CD1c-positive myeloid dendritic cell (primary cell): ENCODE results near the gene SH3BP5L.
A peak's percentile ranks its signal among the peaks of the same experiment; 100 is the strongest.
"Not testable (repeated sequence)": the region's sequence is repeated elsewhere in the genome, so short reads cannot be mapped to it uniquely, and the experiment has no call there.

Experiments used
- DNase-seq: peaks from one replicate; pipeline ENCODE4 v3.0.0-alpha.2; 2016; ENCODE audit errors: extremely low spot score

Gene SH3BP5L

DNA sequence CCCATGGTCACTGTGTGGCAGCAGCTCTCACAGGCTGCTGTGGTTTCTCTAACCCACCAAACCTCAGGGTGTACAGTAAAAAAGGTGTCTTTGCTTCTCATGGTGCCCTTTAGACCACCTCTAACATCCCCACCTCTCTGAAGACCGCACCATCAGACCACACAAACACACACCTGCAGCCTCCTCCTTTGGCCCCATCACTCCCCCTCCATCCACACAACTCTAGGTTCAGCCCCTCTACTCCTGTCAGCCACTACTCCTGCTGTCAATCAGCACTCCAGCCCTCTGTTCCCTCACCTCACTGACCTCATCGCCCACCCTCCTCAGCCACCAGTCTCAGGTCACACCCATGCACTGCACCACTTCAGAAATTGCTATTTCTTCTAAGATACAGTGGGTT is 25.7 kb upstream of the SH3BP5L start:
- no peak for DNase-seq

DNA sequence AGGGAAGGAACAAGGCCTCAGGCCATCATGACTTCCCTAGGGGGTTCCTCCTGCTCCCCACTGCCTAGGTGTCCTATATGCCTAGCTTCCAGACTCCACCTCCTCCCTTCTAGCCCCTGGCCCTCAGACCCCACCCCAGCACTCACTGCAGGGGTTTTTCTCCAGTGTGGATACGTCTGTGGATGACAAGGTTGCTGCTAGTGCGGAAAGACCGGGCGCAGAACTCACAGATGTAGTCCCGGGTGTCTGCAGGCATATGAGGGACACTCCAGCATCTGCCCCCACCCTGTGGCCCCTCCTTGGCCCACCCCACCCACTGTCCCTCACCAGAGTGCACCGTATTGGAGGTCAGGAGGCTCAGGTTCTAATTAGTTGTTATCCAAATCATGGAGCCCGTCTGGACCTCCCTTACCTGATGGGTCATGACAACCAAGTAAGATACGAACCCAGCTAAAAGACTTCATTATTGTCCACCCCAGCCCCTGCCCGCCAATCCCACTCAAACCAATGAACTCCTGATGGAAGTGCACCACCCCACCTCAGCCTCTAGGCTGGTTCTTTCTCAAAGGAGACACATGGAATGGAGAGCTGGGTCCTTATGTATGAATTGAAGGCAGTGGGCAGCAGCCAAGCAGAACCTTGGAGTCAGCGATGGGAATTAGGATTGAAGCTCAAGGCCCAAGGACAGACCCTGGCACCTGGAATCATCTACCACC is 25.0 kb upstream of the SH3BP5L start:
- no peak for DNase-seq

DNA sequence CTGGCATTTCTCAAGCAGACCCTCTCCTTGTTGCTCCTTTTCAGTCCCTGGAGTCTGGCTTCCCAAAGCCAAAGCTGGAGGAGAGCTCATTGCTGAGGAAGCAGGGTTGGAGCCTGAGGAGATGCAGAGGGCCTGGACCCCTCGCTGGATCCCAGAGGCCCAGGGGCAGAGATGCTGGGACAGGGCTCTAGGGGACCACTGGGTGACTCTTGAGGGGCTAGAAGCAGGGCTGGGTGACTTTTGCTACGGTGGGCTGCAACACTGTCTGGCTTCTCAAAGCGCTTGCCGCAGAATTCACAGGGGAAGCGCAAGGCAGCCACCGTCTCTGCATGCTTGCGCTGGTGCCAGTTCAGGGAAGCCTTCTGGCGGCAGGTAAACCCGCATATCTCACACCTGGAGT is 24.4 kb upstream of the SH3BP5L start:
- DNase-seq: no peak

DNA sequence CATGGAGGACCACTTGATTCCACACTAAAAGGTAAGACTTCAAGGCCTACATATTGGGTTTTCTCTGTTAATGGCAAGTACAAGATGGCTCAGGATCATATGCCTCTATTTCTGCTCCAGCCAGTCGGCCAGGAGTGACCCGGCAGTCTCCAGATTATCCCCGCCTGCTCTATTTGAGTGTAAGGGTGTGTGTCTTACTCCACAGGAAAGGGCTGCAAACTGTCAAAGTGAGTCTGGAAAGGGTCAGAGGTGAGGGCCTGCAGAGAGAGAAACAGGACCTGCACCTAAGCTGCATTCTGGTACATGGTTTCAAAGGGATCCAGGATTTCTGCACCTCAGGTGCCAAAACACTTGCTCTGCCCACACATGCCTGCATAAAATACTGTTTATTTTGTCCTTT is 23.9 kb upstream of the SH3BP5L start:
- no peak for DNase-seq

DNA sequence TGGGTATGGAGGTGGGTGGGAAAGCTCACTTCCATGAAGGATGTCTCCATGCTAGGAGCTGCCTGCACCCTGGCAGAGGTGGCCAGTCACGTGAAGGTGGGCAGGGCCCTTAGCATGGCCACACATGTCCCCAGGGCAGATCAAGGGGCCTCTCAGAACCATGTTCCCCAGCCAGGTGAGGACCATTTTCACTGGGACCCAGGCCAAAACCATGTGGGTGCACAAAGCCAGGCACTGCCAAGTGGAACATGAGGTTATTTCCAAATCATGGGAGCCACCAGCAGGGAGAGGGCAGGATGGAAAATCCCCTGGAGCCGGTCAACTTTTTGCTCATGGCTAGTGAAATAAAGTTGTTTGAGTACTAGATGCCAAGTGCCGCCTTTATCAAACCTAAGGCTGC is 23.4 kb upstream of the SH3BP5L start:
- DNase-seq: no peak

DNA sequence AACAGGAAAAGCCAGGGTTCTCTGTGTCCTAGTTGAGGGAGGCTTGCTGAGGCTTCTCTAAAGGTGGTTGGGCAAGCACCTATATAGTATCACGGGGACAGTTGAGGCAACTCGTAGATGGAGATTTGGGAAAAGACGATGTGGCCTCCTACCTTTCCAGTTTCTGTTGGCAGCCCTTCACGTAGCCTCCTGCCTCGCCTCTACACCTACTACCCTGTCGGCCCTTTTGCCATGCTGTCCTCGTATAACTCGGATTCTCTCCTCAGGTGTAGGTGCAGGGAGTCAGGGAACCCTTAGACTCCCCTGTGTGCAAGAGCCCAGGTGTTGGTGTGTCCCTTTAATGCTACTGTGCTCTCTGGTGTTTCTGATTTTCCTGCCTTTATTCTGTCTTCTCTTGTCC is 22.9 kb upstream of the SH3BP5L start:
- no peak for DNase-seq

DNA sequence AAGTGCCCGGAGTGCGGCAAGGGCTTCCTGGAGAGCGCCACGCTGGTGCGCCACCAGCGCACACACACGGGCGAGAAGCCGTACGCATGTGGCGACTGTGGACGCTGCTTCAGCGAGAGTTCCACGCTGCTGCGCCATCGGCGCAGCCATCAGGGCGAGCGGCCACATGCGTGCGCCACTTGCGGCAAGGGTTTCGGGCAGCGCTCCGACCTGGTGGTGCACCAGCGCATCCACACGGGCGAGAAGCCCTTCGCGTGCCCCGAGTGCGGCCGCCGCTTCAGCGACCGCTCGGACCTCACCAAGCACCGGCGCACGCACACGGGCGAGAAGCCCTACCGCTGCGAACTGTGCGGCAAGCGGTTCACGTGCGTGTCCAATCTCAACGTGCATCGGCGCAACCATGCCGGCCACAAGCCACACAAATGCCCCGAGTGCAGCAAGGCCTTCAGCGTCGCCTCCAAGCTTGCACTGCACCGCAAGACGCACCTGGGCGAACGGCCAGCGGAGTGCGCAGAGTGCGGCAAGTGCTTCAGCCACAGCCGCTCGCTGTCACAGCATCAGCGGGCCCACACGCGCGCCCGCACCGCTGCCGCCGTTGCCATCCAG is 22.3 kb upstream of the SH3BP5L start:
- no peak for DNase-seq

DNA sequence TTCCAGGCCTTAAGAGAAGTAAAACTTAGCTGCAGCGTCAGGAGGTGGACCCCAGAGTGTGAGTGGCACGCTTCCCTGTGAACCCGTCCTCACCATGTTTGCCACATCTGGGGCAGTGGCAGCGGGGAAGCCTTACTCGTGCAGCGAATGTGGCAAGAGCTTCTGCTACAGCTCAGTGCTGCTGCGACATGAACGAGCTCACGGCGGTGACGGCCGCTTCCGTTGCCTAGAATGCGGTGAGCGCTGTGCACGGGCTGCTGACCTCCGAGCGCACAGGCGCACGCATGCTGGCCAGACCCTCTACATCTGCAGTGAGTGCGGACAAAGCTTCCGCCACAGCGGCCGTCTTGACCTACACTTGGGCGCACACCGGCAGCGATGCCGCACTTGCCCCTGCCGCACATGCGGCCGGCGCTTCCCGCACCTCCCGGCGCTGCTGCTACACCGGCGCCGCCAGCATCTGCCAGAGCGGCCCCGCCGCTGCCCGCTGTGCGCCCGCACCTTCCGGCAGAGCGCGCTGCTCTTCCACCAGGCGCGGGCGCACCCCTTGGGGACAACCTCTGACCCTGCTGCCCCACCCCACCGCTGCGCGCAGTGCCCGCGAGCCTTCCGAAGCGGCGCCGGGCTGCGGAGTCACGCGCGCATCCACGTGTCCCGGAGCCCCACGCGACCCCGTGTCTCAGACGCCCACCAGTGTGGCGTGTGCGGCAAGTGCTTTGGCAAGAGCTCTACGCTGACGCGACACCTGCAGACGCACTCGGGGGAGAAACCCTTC is 21.7 kb upstream of the SH3BP5L start:
- no peak for DNase-seq

DNA sequence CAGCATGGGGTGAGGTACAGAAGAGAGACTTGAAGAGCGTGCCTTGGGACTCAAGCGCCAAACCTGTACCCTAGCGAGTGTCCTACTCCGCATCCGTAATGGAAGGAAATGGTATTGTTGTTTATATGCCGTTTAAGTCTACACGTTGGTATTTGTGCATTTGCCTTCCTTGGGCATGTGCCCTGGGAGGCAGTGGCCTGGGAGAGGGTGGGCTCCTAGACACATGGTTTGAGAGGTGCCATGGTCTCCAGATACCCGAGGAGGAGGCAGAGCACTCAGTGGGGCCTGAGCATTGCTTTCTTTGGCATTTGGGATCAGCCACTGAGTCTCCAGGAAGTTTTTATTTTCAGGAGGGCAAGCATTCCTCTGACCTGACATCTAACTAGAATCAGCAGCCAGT is 18.8 kb upstream of the SH3BP5L start:
- no peak for DNase-seq

DNA sequence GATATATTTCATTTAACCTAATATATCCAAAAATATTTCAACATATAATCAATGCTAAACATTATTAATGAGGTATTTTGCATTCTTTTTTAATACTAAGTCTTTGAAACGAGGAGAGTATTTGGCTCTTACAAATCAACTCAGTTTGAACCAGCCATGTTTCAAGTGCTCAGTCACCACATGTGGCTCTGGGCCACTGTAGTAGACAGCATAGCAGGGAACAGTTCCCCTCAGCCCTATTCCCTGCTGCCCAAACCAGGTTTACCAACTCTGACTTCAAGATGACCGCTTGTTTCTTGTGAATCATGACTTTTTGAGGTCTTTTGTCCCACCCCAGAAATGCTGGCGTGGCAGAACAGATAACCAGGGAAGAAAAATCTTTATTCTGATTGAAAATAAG is 18.0 kb upstream of the SH3BP5L start:
- DNase-seq: no peak

DNA sequence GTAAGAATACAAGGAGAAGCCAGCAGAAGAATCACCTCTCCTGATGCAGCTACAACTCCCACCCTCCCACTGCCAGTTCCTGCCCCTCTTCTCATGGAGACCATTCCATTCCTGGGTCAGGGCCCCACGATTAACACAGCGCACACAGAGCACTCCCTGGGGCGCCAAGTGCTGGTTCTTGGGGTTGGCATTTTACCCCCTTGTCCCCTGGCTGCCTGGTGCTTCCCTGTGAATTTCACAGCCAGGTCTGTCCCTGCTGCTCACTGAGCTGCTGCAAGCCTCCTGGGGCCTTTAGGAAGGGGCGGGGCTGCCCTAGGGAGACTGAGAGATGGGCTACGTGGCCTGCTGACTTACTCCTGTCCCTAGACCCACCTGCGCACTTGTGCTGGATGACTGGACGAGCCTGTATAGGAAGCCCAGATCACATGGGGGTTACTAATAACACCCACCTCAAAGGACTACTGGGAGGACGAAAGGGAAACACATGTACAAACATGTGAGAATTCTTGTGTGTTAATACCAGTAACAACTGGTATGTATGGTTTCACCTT is 17.1 kb upstream of the SH3BP5L start:
- no peak for DNase-seq

DNA sequence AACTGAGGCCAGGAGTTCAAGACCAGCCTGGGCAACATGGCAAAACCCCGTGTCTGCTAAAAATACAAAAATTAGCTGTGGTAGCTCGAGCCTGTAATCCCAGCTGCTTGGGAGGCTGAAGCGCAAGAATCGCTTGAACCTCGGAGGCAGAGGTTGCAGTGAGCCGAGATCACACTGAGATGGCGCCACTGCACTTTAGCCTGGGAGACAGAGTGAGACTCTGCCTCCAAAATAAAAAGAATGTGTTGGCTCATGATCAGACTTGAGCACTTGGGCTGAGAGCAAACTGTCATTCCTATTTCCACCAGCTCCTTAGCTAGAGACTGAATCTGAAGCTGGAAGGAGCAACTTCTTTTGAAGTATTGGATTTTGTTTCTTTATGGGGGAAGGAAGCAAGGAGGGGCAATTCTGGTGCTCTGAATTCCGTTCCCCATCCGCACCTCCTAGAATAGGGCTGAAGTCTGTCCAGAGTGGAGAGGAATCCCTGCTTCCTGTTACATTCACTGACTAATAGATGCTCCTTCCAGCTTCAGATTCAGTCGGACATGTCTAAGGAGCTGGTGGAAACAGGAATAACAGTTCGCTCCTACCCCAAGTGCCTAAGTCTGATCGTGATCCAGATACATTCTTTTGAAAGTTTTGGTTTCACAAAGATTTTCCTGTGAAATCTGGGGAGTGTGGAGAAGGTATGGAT is 16.1 kb upstream of the SH3BP5L start:
- DNase-seq: peak; percentile 40

DNA sequence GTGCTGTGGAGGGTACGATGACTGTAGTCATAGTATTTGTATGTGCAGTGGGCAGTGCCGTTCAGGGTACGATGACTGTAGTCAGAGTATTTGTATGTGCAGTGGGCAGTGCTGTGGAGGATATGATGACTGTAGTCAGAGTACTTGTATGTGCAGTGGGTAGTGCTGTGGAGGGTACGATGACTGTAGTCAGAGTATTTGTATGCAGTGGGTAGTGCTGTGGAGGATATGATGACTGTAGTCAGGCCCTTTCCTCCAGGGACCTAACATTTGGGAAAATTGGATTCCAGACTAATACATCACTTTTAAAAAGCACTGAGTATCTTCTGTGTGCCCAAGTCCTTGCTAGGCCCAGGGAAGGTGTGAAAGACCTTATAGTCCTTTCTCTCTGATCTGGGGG is 15.2 kb upstream of the SH3BP5L start:
- no peak for DNase-seq

DNA sequence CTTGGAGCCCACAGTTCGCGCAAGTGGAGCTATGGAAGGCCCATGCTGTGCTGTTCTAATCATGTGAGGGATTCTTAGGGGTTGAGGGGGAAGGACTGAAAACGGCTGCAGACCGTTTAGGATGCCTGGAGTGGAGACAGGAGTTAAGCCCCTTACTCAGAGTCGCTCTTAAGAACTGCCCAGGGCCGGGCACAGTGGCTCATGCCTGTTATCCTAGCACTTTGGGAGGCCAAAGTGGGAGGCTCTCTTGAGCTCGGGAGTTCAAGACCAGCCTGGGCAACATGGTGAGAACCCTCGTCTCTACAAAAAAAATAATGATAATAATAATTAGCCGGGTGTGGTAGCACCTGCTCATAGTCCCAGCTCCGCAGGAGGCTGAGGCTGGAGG is 13.4 kb upstream of the SH3BP5L start:
- no peak for DNase-seq

DNA sequence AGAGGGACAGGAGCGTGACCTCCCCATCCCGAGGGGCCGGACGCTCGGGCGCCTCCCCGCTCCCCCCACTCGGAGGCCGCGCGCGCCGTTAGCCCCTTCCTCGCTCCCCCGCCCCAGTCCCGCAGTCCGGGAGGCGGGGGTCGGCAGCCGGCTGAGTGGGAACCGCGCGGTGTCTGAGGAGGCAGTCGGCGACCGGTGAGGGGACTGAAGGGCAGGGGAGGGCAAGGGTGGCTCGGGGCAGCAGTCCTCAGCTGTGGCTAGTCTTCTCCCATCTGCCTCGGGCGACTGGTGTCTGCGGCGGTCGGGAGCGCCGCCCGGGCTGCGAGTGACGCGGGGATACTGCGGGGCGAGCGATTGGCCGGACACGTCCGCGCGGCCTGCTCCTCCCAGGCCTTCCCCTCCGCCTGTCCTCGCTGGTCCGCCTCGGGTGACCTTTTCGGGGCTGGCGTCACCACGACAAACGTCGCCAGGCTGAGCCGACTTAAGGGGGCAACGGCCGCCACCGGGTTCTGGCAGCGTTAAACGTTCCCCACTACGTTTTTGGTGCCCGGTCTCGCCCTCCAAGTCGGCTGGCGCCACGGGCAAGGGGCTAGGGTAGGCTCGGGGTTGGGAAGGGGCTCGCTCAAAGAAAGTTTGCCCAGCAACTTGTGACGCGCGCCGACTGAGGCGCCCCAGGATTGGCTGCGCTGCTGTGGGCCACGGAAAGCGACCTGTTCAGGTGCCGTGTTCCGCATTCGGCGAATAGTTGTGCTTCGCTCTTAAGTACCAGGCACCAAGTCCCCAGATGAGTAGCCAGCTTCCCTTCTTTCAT is 12.8 kb upstream of the SH3BP5L start:
- peak; percentile 95 for DNase-seq

DNA sequence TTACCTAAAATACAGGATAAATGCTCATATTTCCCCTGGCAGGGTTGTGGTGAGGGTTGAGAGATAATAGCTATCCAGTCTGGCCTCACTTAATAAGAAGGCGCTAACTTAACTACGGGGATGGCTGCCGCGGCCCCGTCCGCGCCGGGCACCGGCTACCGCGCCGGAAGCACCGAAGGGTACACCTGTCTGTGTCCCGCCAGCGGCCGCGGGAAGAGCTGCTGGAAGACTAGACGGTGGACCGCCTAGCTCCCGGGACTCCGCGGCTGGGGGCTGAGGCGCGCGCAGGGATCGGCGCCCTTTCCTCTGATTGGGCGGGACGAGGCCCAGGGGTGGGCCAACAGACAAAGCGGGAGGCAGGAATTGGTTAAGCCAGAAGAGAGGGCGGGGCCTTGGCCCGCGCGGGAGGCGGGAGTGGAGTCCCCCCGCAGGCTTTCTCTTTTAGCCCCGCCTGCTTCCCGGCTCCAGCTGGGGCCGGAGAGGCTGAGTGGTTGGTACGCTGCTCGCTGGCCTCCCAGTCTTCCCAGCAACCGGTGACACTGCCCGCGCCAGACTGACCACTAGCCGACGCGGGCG is 12.2 kb upstream of the SH3BP5L start, which contains the start of gene ZNF672:
Gene ZNF672 (plus strand): TSS at position 444 of the 576 bp plus-strand sequence. CDS start 9,051 bp downstream, outside the sequence.
- peak; percentile 99 for DNase-seq

DNA sequence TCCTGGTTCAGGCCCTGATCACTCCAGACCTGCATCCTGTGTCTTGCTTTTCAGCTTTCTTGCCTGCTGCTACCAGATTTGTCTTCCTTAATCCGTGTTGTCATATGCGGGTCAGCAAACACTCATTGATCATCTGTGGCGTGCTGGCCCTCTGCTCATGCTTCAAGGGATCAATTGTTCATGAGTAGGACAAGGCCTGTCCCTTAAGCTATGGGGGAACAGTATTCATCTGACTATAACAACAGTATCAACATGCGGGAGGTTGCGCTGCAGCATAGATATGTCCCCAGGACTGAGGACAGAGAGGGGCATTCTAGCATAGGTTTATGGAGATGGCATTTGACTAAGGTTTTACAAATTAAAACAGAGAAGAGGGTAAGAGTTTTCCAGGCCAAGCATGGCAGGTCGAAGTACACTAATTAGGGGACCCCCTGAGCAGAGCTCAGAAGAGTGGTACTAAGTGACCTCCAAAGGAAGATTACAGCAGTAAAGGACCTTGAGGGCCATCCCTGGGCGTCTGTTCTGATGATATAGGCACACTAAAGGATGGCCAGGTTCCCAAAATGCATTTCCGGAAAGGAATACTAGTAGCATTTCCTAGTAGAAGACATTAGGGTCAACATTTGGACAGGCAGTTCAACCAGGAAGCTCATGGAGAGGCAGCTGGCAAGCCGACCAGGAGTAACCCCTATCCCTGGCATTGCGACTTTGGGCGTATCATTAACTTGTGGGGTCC is 11.5 kb upstream of the SH3BP5L start:
- DNase-seq: no peak

DNA sequence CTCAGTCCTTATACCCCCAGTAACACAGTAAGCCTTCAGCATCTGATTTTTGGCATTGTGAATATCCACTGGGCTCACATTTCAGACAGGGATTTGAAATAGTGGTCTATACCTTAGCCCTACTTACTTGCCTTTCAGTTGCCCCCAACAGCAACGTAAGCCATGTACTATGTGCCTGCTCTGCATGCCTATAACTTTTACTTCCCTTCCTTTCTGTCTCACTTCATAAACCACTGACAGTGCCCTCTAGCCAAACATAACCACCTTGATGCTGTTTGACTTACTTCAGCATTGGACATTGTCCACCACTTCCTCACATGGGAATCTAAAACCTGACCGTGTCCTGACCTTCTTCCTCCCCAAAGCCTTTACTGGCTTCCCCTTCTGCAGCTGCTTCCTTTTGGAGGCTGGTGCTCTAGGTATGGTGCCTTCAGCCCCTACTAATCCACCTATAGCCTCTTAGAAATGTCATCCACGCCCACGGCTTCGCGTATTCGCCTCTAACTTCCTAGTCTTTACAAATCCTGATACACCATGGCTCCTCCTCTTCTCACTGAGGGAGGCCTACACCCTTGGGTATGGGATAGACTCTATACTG is 8.7 kb upstream of the SH3BP5L start:
- peak; percentile 64 for DNase-seq

DNA sequence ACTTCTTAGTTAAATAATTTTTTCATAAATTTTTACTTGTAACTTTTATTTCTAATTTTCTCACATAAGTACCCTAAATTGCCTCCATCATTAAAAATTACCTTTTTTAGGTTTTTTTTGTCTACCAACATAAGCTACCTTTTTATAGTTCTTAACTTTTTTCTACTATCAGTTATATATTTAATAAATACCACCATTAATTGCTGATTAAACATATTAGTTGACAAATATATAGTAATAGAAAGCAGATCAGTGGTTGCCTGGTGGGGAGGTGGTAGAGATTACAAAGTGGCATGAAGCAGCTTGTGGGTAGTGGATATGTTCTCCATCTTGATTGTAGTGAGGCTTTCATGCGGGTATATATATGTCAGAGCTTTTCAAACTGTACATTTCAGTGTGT is 6.1 kb upstream of the SH3BP5L start:
- no peak for DNase-seq

DNA sequence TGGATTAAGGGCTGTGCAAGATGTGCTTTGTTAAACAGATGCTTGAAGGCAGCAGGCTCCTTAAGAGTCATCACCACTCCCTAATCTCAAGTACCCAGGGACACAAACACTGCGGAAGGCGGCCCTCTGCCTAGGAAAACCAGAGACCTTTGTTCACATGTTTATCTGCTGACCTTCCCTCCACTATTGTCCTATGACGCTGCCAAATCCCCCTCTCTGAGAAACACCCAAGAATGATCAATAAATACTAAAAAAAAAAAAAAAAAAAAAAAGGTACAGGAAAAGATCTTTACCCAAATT is 5.0 kb upstream of the SH3BP5L start:
- not testable (repeated sequence) for DNase-seq
